ENCODE results near the gene TMEM187. TPM values are rescaled to one million over a fixed set of nuclear protein-coding genes. Genes with fewer than 3 reads are reported as not detected.

Gene TMEM187
- total and polyA plus RNA-seq, 2 of the 4 experiments (the other 2 are of a cell fraction): 3.4 to 6.2 TPM

- no peak overlapping the region for H3K4ac ChIP-seq (ENCODE audit: low read depth, low read length)
- H2AK5ac ChIP-seq (ENCODE audit: low read depth, low read length): no peak overlapping the region
- no peaks in the 10 kb centered on the region for H3K27me3 ChIP-seq (ENCODE audit: control insufficient read depth, insufficient read depth, low read length)
- dilution Hi-C loops (cut with HindIII; ENCODE audit: low sequenced_read_pairs, unreplicated experiment) (no loop called here), in situ Hi-C loops (cut with MboI; ENCODE audit: low sequenced_read_pairs) (no loop called here), intact Hi-C loops (cut with micrococcal nuclease) (no loop called here)
- no peak overlapping the region for H2BK15ac ChIP-seq (ENCODE audit: low read depth, low read length)
- TF ChIP-seq USF2 (IDR thresholded peaks at IDR 0.05; ENCODE audit: low read depth, low read length) (no peak), BHLHE40 (IDR thresholded peaks at IDR 0.05; ENCODE audit: low read depth, low read length) (no peak), SMC3 (IDR thresholded peaks at IDR 0.05; ENCODE audit: low read depth, low read length) (no peak)
- H3K18ac ChIP-seq (ENCODE audit: low read depth, low read length): no peak overlapping the region
- H3K9me1 ChIP-seq (ENCODE audit: insufficient read depth, low read length): no peaks in the 10 kb centered on the region
- peaks cover 35% of the 10 kb centered on the region for H3K36me3 ChIP-seq (ENCODE audit: control insufficient read depth, insufficient read depth, low read length)
- no peak overlapping the region for H4K91ac ChIP-seq (ENCODE audit: insufficient read depth, low read depth, low read length)
- 63% methylated on average over 2 of the region's 30 CpGs; no CpG with 5 or more reads in 1 of the 2 experiments for WGBS, 2 experiments (ENCODE audit: extremely low coverage in 2 of 2, insufficient read length in 1 of 2)
- no peak overlapping the region for H3K27ac ChIP-seq (ENCODE audit: insufficient read depth, low read length)
- no peak overlapping the region for H2BK120ac ChIP-seq (ENCODE audit: low read depth, low read length)
- no peak overlapping the region for H2AK9ac ChIP-seq (replicated peaks; ENCODE audit: low read depth, low read length, poor library complexity)
- peaks cover 4% of the 10 kb centered on the region for H3K4me1 ChIP-seq (ENCODE audit: control insufficient read depth, insufficient read depth, low read length)
- ChIA-PET POLR2A (ENCODE audit: unreplicated experiment) (no interaction called here), CTCF (no interaction called here)
- no peak overlapping the region for H3K9ac ChIP-seq (ENCODE audit: low read depth, low read length)
- H3K9me3 ChIP-seq (ENCODE audit: control insufficient read depth, insufficient read depth, low read length): no peaks in the 10 kb centered on the region
- no TSS peak for BruUV-seq (replicated peaks)
- no peak overlapping the region for H3K4me2 ChIP-seq (ENCODE audit: low read depth, low read length)
- H4K5ac ChIP-seq (ENCODE audit: low read depth, low read length): no peak overlapping the region
- H4K8ac ChIP-seq (ENCODE audit: low read depth in 2 of 2, low read length in 2 of 2): no peak overlapping the region
- H2BK5ac ChIP-seq (ENCODE audit: low read depth, low read length, poor library complexity, severe bottlenecking): no peak overlapping the region
- H3K4me3 ChIP-seq (ENCODE audit: insufficient read depth, low read depth, low read length): no peak overlapping the region
- no peak overlapping the region for H3K23ac ChIP-seq (ENCODE audit: low read depth, low read length)
- no peak overlapping the region for H3K14ac ChIP-seq (replicated peaks; ENCODE audit: low read depth, low read length)
- DNase-seq (no peak), ATAC-seq (ENCODE audit: low read depth) (no peak)
- H2AFZ ChIP-seq (replicated peaks; ENCODE audit: low read length, poor library complexity): no peak overlapping the region
- H3K79me1 ChIP-seq (ENCODE audit: low read depth in 1 of 2, low read length in 2 of 2): peaks cover 0 to 6% of the 10 kb centered on the region in 2 experiments; a peak in 1 of 4 replicates
- H3K56ac ChIP-seq (ENCODE audit: extremely low read depth, insufficient read depth, low read length): no peak overlapping the region
- H4K20me1 ChIP-seq (ENCODE audit: insufficient read depth, low read length): no peaks in the 10 kb centered on the region
- H2BK20ac ChIP-seq (ENCODE audit: low read depth, low read length): no peak overlapping the region
These were observed 23.4 kb upstream of the TMEM187 start for GRCh38 chrX:153948847-153949805.

All from IMR-90 (cell line).